ENCODE results near the gene MED9. TPM values are rescaled to one million over a fixed set of nuclear protein-coding genes. Genes with fewer than 3 reads are reported as not detected.

Gene MED9
- polyA plus RNA-seq, 2 donors = 6.7 to 8.6 TPM

- WGBS, 2 donors = 87 to 89% methylated on average over 16 of the region's 16 CpGs
- Histone ChIP-seq H3K4me3 (ENCODE audit: low read depth in 1 of 2, low read length in 2 of 2) (no peak overlapping the region), H3K9me3 (ENCODE audit: control insufficient read depth in 2 of 2, insufficient read depth in 1 of 2, low read depth in 1 of 2, low read length in 1 of 2) (no peaks in the 10 kb centered on the region), H3K27ac (ENCODE audit: low read depth in 2 of 2, low read length in 1 of 2) (no peak overlapping the region), H3K27me3 (ENCODE audit: control insufficient read depth in 1 of 2, insufficient read depth in 2 of 2, low read length in 2 of 2) (peaks cover 0 to 3% of the 10 kb centered on the region in 2 donors), H3K4me1 (ENCODE audit: control insufficient read depth in 2 of 2, insufficient read depth in 2 of 2, low read length in 1 of 2) (peaks cover under 1 to 11% of the 10 kb centered on the region in 2 donors), H3K36me3 (ENCODE audit: control insufficient read depth in 2 of 2, insufficient read depth in 2 of 2, low read length in 1 of 2) (no peaks in the 10 kb centered on the region)
Measured at GRCh38 chr17:17498606-17499301, 22.0 kb downstream of the MED9 start.

- peaks cover 0 to 11% of the 10 kb centered on the region in 2 donors for H3K4me1 ChIP-seq (ENCODE audit: control insufficient read depth in 2 of 2, insufficient read depth in 2 of 2, low read length in 1 of 2)
- peaks cover 0 to 3% of the 10 kb centered on the region in 2 donors for H3K27me3 ChIP-seq (ENCODE audit: control insufficient read depth in 1 of 2, insufficient read depth in 2 of 2, low read length in 2 of 2)
- no peaks in the 10 kb centered on the region for H3K9me3 ChIP-seq (ENCODE audit: control insufficient read depth in 2 of 2, insufficient read depth in 1 of 2, low read depth in 1 of 2, low read length in 1 of 2)
- 82 to 83% methylated on average over 16 to 17 of the region's 17 CpGs for WGBS, 2 donors
- no peaks in the 10 kb centered on the region for H3K36me3 ChIP-seq (ENCODE audit: control insufficient read depth in 2 of 2, insufficient read depth in 2 of 2, low read length in 1 of 2)
- no peak overlapping the region for H3K27ac ChIP-seq (ENCODE audit: low read depth in 2 of 2, low read length in 1 of 2)
- no peak overlapping the region for H3K4me3 ChIP-seq (ENCODE audit: low read depth in 1 of 2, low read length in 2 of 2)
Measured at GRCh38 chr17:17499402-17500145, 22.8 kb downstream of the MED9 start.

GRCh38 chr17:17500999-17501605, 24.3 kb downstream of the MED9 start:
- Histone ChIP-seq H3K9me3 (ENCODE audit: control insufficient read depth in 2 of 2, insufficient read depth in 1 of 2, low read depth in 1 of 2, low read length in 1 of 2) (no peaks in the 10 kb centered on the region), H3K4me1 (ENCODE audit: control insufficient read depth in 2 of 2, insufficient read depth in 2 of 2, low read length in 1 of 2) (peaks cover 0 to 2% of the 10 kb centered on the region in 2 donors), H3K4me3 (ENCODE audit: low read depth in 1 of 2, low read length in 2 of 2) (no peak overlapping the region), H3K36me3 (ENCODE audit: control insufficient read depth in 2 of 2, insufficient read depth in 2 of 2, low read length in 1 of 2) (no peaks in the 10 kb centered on the region), H3K27me3 (ENCODE audit: control insufficient read depth in 1 of 2, insufficient read depth in 2 of 2, low read length in 2 of 2) (no peaks in the 10 kb centered on the region), H3K27ac (ENCODE audit: low read depth in 2 of 2, low read length in 1 of 2) (no peak overlapping the region)
- WGBS, 2 donors = 67 to 71% methylated on average over 14 of the region's 14 CpGs

- Histone ChIP-seq H3K27ac (ENCODE audit: low read depth in 2 of 2, low read length in 1 of 2) (no peak overlapping the region), H3K4me1 (ENCODE audit: control insufficient read depth in 2 of 2, insufficient read depth in 2 of 2, low read length in 1 of 2) (peaks cover 0 to 8% of the 10 kb centered on the region in 2 donors), H3K9me3 (ENCODE audit: control insufficient read depth in 2 of 2, insufficient read depth in 1 of 2, low read depth in 1 of 2, low read length in 1 of 2) (no peaks in the 10 kb centered on the region), H3K4me3 (ENCODE audit: low read depth in 1 of 2, low read length in 2 of 2) (no peak overlapping the region), H3K36me3 (ENCODE audit: control insufficient read depth in 2 of 2, insufficient read depth in 2 of 2, low read length in 1 of 2) (no peaks in the 10 kb centered on the region), H3K27me3 (ENCODE audit: control insufficient read depth in 1 of 2, insufficient read depth in 2 of 2, low read length in 2 of 2) (no peaks in the 10 kb centered on the region)
- 82 to 83% methylated on average over 21 of the region's 21 CpGs for WGBS, 2 donors
Measured at GRCh38 chr17:17502741-17503565, 26.2 kb downstream of the MED9 start.

- Histone ChIP-seq H3K36me3 (ENCODE audit: control insufficient read depth in 2 of 2, insufficient read depth in 2 of 2, low read length in 1 of 2) (no peaks in the 10 kb centered on the region), H3K27me3 (ENCODE audit: control insufficient read depth in 1 of 2, insufficient read depth in 2 of 2, low read length in 2 of 2) (no peaks in the 10 kb centered on the region), H3K27ac (ENCODE audit: low read depth in 2 of 2, low read length in 1 of 2) (no peak overlapping the region), H3K4me3 (ENCODE audit: low read depth in 1 of 2, low read length in 2 of 2) (no peak overlapping the region), H3K4me1 (ENCODE audit: control insufficient read depth in 2 of 2, insufficient read depth in 2 of 2, low read length in 1 of 2) (peaks cover 0 to 8% of the 10 kb centered on the region in 2 donors), H3K9me3 (ENCODE audit: control insufficient read depth in 2 of 2, insufficient read depth in 1 of 2, low read depth in 1 of 2, low read length in 1 of 2) (no peaks in the 10 kb centered on the region)
- WGBS, 2 donors = 58 to 59% methylated on average over 6 to 7 of the region's 7 CpGs
Measured at GRCh38 chr17:17503566-17504130, 26.8 kb downstream of the MED9 start.

- Histone ChIP-seq H3K36me3 (ENCODE audit: control insufficient read depth in 2 of 2, insufficient read depth in 2 of 2, low read length in 1 of 2) (no peaks in the 10 kb centered on the region), H3K27me3 (ENCODE audit: control insufficient read depth in 1 of 2, insufficient read depth in 2 of 2, low read length in 2 of 2) (no peaks in the 10 kb centered on the region), H3K9me3 (ENCODE audit: control insufficient read depth in 2 of 2, insufficient read depth in 1 of 2, low read depth in 1 of 2, low read length in 1 of 2) (no peaks in the 10 kb centered on the region), H3K4me1 (ENCODE audit: control insufficient read depth in 2 of 2, insufficient read depth in 2 of 2, low read length in 1 of 2) (peaks cover 0 to 8% of the 10 kb centered on the region in 2 donors), H3K27ac (ENCODE audit: low read depth in 2 of 2, low read length in 1 of 2) (no peak overlapping the region), H3K4me3 (ENCODE audit: low read depth in 1 of 2, low read length in 2 of 2) (no peak overlapping the region)
- WGBS, 2 donors = 83 to 85% methylated on average over 20 of the region's 20 CpGs
Measured at GRCh38 chr17:17504341-17505140, 27.7 kb downstream of the MED9 start.

GRCh38 chr17:17505151-17505550, 28.4 kb downstream of the MED9 start:
- Histone ChIP-seq H3K4me1 (ENCODE audit: control insufficient read depth in 2 of 2, insufficient read depth in 2 of 2, low read length in 1 of 2) (peaks cover 0 to 8% of the 10 kb centered on the region in 2 donors), H3K36me3 (ENCODE audit: control insufficient read depth in 2 of 2, insufficient read depth in 2 of 2, low read length in 1 of 2) (no peaks in the 10 kb centered on the region), H3K27ac (ENCODE audit: low read depth in 2 of 2, low read length in 1 of 2) (no peak overlapping the region), H3K27me3 (ENCODE audit: control insufficient read depth in 1 of 2, insufficient read depth in 2 of 2, low read length in 2 of 2) (no peaks in the 10 kb centered on the region), H3K9me3 (ENCODE audit: control insufficient read depth in 2 of 2, insufficient read depth in 1 of 2, low read depth in 1 of 2, low read length in 1 of 2) (no peaks in the 10 kb centered on the region), H3K4me3 (ENCODE audit: low read depth in 1 of 2, low read length in 2 of 2) (no peak overlapping the region)
- 91 to 94% methylated on average over 5 of the region's 5 CpGs for WGBS, 2 donors

GRCh38 chr17:17505610-17506171, 28.9 kb downstream of the MED9 start:
- no peak overlapping the region for H3K4me3 ChIP-seq (ENCODE audit: low read depth in 1 of 2, low read length in 2 of 2)
- H3K27ac ChIP-seq (ENCODE audit: low read depth in 2 of 2, low read length in 1 of 2) = no peak overlapping the region
- no peaks in the 10 kb centered on the region for H3K27me3 ChIP-seq (ENCODE audit: control insufficient read depth in 1 of 2, insufficient read depth in 2 of 2, low read length in 2 of 2)
- H3K4me1 ChIP-seq (ENCODE audit: control insufficient read depth in 2 of 2, insufficient read depth in 2 of 2, low read length in 1 of 2) = peaks cover 0 to 8% of the 10 kb centered on the region in 2 donors
- no peaks in the 10 kb centered on the region for H3K36me3 ChIP-seq (ENCODE audit: control insufficient read depth in 2 of 2, insufficient read depth in 2 of 2, low read length in 1 of 2)
- no peaks in the 10 kb centered on the region for H3K9me3 ChIP-seq (ENCODE audit: control insufficient read depth in 2 of 2, insufficient read depth in 1 of 2, low read depth in 1 of 2, low read length in 1 of 2)
- 90 to 93% methylated on average over 22 of the region's 22 CpGs for WGBS, 2 donors

Data from esophagus (tissue), 2 donors.